ENCODE results near the gene DDX23. TPM values are rescaled to one million over a fixed set of nuclear protein-coding genes. Genes with fewer than 3 reads are reported as not detected.

The DDX23 gene
- total RNA-seq, 1 experiment from 2014 or later = 130 TPM

DNA sequence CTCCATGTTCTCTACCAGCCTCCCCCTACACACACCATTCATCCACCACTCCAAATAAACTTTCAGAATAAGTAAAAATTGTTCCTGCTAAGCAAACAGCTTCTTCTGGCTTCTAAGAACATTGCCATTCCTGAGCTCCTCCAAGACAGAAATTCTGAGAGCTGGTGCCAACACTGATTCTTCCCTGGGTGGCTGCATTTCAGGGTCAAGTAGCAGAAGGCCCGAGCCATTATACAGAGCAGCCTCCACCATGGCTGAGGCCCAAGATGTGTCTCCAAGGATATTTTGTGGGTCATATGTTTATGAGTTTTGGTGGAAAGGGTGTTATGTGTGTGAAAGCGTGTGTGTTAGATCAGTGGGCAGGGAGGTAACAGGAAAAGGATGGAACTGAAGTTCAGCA, 17.2 kb upstream of the DDX23 start:
- no peak overlapping the region for H3K4me3 ChIP-seq (ENCODE audit: low read depth in 2 of 2, low read length in 2 of 2)
- DNase-seq (ENCODE audit: low read depth, low spot score) (no peak), ATAC-seq (no peak)
- H3K27ac ChIP-seq (ENCODE audit: low read length) = no peak overlapping the region
- no TSS peak for BruUV-seq (replicated peaks)
- intact Hi-C loops (cut with micrococcal nuclease; ENCODE audit: unreplicated experiment) (no loop called here), in situ Hi-C loops (cut with HindIII; ENCODE audit: low pct_unique_long_range_greater_than_20kb, low sequenced_read_pairs) (no loop called here)
- TF ChIP-seq TCF7L2 (IDR thresholded peaks at IDR 0.05; ENCODE audit: low read depth, low read length) (no peak), POLR2AphosphoS5 (IDR thresholded peaks at IDR 0.05; ENCODE audit: low read depth, low read length) (no peak), SIN3A (IDR thresholded peaks at IDR 0.05; ENCODE audit: borderline replicate concordance, insufficient read depth, low read depth, low read length) (no peak)
- TF ChIP-seq, protein P1, sequence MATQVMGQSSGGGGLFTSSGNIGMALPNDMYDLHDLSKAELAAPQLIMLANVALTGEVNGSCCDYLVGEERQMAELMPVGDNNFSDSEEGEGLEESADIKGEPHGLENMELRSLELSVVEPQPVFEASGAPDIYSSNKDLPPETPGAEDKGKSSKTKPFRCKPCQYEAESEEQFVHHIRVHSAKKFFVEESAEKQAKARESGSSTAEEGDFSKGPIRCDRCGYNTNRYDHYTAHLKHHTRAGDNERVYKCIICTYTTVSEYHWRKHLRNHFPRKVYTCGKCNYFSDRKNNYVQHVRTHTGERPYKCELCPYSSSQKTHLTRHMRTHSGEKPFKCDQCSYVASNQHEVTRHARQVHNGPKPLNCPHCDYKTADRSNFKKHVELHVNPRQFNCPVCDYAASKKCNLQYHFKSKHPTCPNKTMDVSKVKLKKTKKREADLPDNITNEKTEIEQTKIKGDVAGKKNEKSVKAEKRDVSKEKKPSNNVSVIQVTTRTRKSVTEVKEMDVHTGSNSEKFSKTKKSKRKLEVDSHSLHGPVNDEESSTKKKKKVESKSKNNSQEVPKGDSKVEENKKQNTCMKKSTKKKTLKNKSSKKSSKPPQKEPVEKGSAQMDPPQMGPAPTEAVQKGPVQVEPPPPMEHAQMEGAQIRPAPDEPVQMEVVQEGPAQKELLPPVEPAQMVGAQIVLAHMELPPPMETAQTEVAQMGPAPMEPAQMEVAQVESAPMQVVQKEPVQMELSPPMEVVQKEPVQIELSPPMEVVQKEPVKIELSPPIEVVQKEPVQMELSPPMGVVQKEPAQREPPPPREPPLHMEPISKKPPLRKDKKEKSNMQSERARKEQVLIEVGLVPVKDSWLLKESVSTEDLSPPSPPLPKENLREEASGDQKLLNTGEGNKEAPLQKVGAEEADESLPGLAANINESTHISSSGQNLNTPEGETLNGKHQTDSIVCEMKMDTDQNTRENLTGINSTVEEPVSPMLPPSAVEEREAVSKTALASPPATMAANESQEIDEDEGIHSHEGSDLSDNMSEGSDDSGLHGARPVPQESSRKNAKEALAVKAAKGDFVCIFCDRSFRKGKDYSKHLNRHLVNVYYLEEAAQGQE (IDR thresholded peaks at IDR 0.05; ENCODE audit: insufficient read depth in 1 of 2, low read depth in 2 of 2, low read length in 1 of 2) = no peak
- POLR2A ChIA-PET = no interaction called here
- H3K27me3 ChIP-seq (ENCODE audit: control insufficient read depth, insufficient read depth, low read length) = peaks cover 8% of the 10 kb centered on the region
- H3K4me1 ChIP-seq (ENCODE audit: control insufficient read depth, insufficient read depth, low read length) = peaks cover 5% of the 10 kb centered on the region; the same call in 1 of the 2 replicates
- H3K9me3 ChIP-seq (ENCODE audit: control insufficient read depth, insufficient read depth, low read depth, low read length) = no peaks in the 10 kb centered on the region
- H3K36me3 ChIP-seq (ENCODE audit: control insufficient read depth, insufficient read depth, low read length) = no peaks in the 10 kb centered on the region
- CTCF ChIA-PET = no interaction called here

GRCh38 chr12:48868451-48868850, 16.5 kb upstream of the DDX23 start:
- BruUV-seq (replicated peaks) = no TSS peak
- no peak overlapping the region for H3K27ac ChIP-seq (ENCODE audit: low read length)
- no peaks in the 10 kb centered on the region for H3K36me3 ChIP-seq (ENCODE audit: control insufficient read depth, insufficient read depth, low read length)
- ChIA-PET POLR2A (no interaction called here), CTCF (interaction anchor here (0.5 to 0.6 kb wide), 2 partner anchors 15 to 114 kb away, joined by 4 to 6 read pairs; no protein-coding TSS in a partner anchor)
- peaks cover 8% of the 10 kb centered on the region for H3K27me3 ChIP-seq (ENCODE audit: control insufficient read depth, insufficient read depth, low read length)
- ATAC-seq (no peak), DNase-seq (ENCODE audit: low read depth, low spot score) (no peak)
- in situ Hi-C loops (cut with HindIII; ENCODE audit: low pct_unique_long_range_greater_than_20kb, low sequenced_read_pairs) (no loop called here), intact Hi-C loops (cut with micrococcal nuclease; ENCODE audit: unreplicated experiment) (no loop called here)
- no peaks in the 10 kb centered on the region for H3K9me3 ChIP-seq (ENCODE audit: control insufficient read depth, insufficient read depth, low read depth, low read length)
- TF ChIP-seq, protein P2, sequence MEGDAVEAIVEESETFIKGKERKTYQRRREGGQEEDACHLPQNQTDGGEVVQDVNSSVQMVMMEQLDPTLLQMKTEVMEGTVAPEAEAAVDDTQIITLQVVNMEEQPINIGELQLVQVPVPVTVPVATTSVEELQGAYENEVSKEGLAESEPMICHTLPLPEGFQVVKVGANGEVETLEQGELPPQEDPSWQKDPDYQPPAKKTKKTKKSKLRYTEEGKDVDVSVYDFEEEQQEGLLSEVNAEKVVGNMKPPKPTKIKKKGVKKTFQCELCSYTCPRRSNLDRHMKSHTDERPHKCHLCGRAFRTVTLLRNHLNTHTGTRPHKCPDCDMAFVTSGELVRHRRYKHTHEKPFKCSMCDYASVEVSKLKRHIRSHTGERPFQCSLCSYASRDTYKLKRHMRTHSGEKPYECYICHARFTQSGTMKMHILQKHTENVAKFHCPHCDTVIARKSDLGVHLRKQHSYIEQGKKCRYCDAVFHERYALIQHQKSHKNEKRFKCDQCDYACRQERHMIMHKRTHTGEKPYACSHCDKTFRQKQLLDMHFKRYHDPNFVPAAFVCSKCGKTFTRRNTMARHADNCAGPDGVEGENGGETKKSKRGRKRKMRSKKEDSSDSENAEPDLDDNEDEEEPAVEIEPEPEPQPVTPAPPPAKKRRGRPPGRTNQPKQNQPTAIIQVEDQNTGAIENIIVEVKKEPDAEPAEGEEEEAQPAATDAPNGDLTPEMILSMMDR (IDR thresholded peaks at IDR 0.05) = no peak
- no peak for TF ChIP-seq TCF7L2 (IDR thresholded peaks at IDR 0.05; ENCODE audit: low read depth, low read length)
- TF ChIP-seq, protein P1 (IDR thresholded peaks at IDR 0.05; ENCODE audit: insufficient read depth in 1 of 2, low read depth in 2 of 2, low read length in 1 of 2) = no peak
- no peak for TF ChIP-seq SIN3A (IDR thresholded peaks at IDR 0.05; ENCODE audit: borderline replicate concordance, insufficient read depth, low read depth, low read length)
- no peak for TF ChIP-seq POLR2AphosphoS5 (IDR thresholded peaks at IDR 0.05; ENCODE audit: low read depth, low read length)
- peaks cover 5% of the 10 kb centered on the region; the same call in 1 of the 2 replicates for H3K4me1 ChIP-seq (ENCODE audit: control insufficient read depth, insufficient read depth, low read length)
- no peak overlapping the region for H3K4me3 ChIP-seq (ENCODE audit: low read depth in 2 of 2, low read length in 2 of 2)
